GM18526 (cell line): Measurements from ENCODE around the gene RXRA.

Experiments used
- POLR2A ChIP-seq: IDR thresholded peaks from 3 replicates; pipeline ENCODE4 v1.6.1; 2011; ENCODE audit not compliant: insufficient read length; ENCODE audit errors: extremely low read depth

The RXRA gene

GRCh38 chr9:134473141-134474054 lies 147.1 kb downstream of the RXRA start:
- no peak for TF ChIP-seq POLR2A

- no peak for TF ChIP-seq POLR2A
Observed at GRCh38 chr9:134474055-134474370, 147.8 kb downstream of the RXRA start.

- no peak for TF ChIP-seq POLR2A
Observed at GRCh38 chr9:134475011-134475790, 148.9 kb downstream of the RXRA start.

GRCh38 chr9:134476272-134476941 lies 150.2 kb downstream of the RXRA start:
- no peak for TF ChIP-seq POLR2A

- TF ChIP-seq POLR2A, result no peak
Observed at GRCh38 chr9:134476942-134477335, 150.7 kb downstream of the RXRA start.

GRCh38 chr9:134477342-134477925 lies 151.2 kb downstream of the RXRA start:
- TF ChIP-seq POLR2A, result no peak

GRCh38 chr9:134477927-134478326 lies 151.7 kb downstream of the RXRA start:
- TF ChIP-seq POLR2A, result no peak

GRCh38 chr9:134481762-134482161 lies 155.5 kb downstream of the RXRA start:
- no peak for TF ChIP-seq POLR2A

- no peak for TF ChIP-seq POLR2A
Observed at GRCh38 chr9:134482226-134482625, 156.0 kb downstream of the RXRA start.

GRCh38 chr9:134483361-134484184 lies 157.3 kb downstream of the RXRA start:
- no peak for TF ChIP-seq POLR2A

- no peak for TF ChIP-seq POLR2A
Observed at GRCh38 chr9:134484479-134484878, 158.2 kb downstream of the RXRA start.

- TF ChIP-seq POLR2A, result no peak
Observed at GRCh38 chr9:134485653-134486052, 159.4 kb downstream of the RXRA start.

GRCh38 chr9:134486143-134486591 lies 159.9 kb downstream of the RXRA start:
- no peak for TF ChIP-seq POLR2A

GRCh38 chr9:134486596-134486995 lies 160.3 kb downstream of the RXRA start:
- no peak for TF ChIP-seq POLR2A
